Astrocyte of the spinal cord (primary cell): ENCODE results near the gene UBE2QL1.

Experiments
- DNase-seq: peaks from one replicate; pipeline ENCODE4 v3.0.0; 2011; ENCODE audit warnings: low read depth, low spot score
- H3K4me3 ChIP-seq: 2 replicates; pipeline ENCODE4 v1.5.1; 2011; ENCODE audit warnings: low read depth, mild to moderate bottlenecking, low read length, moderate library complexity
- CTCF ChIP-seq: IDR thresholded peaks from 2 replicates; pipeline ENCODE4 v1.5.1; 2012; ENCODE audit warnings: low read depth, mild to moderate bottlenecking, low read length, inconsistent platforms
- in situ Hi-C: cut with HindIII; loops from 2 replicates; pipeline ENCODE4 v1.10.0; 2017; ENCODE audit warnings: low sequenced_read_pairs

The UBE2QL1 gene

GRCh38 chr5:6482735-6483134 lies 34.1 kb downstream of the UBE2QL1 start:
- DNase-seq = no peak
- TF ChIP-seq CTCF = no peak
- in situ Hi-C loops = no loop called here
- no peak overlapping the region for H3K4me3 ChIP-seq

GRCh38 chr5:6483880-6484382 lies 35.3 kb downstream of the UBE2QL1 start:
- no peak overlapping the region for H3K4me3 ChIP-seq
- in situ Hi-C loops = no loop called here
- no peak for TF ChIP-seq CTCF
- DNase-seq = no peak

- DNase-seq = no peak
- TF ChIP-seq CTCF = no peak
- in situ Hi-C loops = no loop called here
- no peak overlapping the region for H3K4me3 ChIP-seq
Observed at GRCh38 chr5:6484446-6484845, 35.8 kb downstream of the UBE2QL1 start.

- in situ Hi-C loops = no loop called here
Observed at GRCh38 chr5:6484899-6485298, 36.2 kb downstream of the UBE2QL1 start.

GRCh38 chr5:6485441-6485840 lies 36.8 kb downstream of the UBE2QL1 start:
- in situ Hi-C loops = no loop called here
- DNase-seq = no peak
- no peak overlapping the region for H3K4me3 ChIP-seq
- no peak for TF ChIP-seq CTCF

More at GRCh38 chr5:6484899-6485298, 36.2 kb downstream of the UBE2QL1 start:
- TF ChIP-seq CTCF = no peak
- DNase-seq = no peak
- H3K4me3 ChIP-seq = no peak overlapping the region

GRCh38 chr5:6486074-6486473 lies 37.4 kb downstream of the UBE2QL1 start:
- DNase-seq = no peak
- no peak for TF ChIP-seq CTCF
- in situ Hi-C loops = no loop called here

DNA sequence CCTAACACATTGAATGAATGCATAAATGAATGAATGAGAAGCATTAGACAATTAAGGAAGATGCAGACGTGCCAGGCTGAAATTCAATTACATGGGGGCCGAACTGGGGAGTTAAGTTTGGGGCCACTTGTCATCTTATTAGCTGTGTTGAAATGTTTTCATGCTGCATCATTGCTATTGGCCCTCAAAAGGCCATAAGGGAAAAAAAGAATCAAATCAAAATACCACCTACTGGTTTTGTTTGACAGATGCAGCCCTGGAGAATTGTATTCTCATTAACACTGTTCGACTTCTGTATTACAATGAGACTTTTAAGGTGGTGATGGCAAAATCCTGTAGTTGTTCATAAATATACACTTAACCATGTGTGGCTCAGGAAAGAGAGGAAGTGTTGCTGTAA lies 38.4 kb downstream of the UBE2QL1 start:
- H3K4me3 ChIP-seq = no peak overlapping the region
- no peak for DNase-seq
- no peak for TF ChIP-seq CTCF
- in situ Hi-C loops = no loop called here

More at GRCh38 chr5:6486074-6486473, 37.4 kb downstream of the UBE2QL1 start:
- H3K4me3 ChIP-seq = no peak overlapping the region
